Measurements from ENCODE around the gene NOXA1. TPM values are rescaled to one million over a fixed set of nuclear protein-coding genes. Genes with fewer than 3 reads are reported as not detected.
A peak's percentile ranks its signal among the peaks of the same experiment; 100 is the strongest.

Gene NOXA1
- total and polyA plus RNA-seq, 9 of the 15 experiments (the other 6 are each of a cell fraction or from before 2014, with no cell fraction given), result 0.07 to 1.2 (median 0.20) TPM; not detected in 4

DNA sequence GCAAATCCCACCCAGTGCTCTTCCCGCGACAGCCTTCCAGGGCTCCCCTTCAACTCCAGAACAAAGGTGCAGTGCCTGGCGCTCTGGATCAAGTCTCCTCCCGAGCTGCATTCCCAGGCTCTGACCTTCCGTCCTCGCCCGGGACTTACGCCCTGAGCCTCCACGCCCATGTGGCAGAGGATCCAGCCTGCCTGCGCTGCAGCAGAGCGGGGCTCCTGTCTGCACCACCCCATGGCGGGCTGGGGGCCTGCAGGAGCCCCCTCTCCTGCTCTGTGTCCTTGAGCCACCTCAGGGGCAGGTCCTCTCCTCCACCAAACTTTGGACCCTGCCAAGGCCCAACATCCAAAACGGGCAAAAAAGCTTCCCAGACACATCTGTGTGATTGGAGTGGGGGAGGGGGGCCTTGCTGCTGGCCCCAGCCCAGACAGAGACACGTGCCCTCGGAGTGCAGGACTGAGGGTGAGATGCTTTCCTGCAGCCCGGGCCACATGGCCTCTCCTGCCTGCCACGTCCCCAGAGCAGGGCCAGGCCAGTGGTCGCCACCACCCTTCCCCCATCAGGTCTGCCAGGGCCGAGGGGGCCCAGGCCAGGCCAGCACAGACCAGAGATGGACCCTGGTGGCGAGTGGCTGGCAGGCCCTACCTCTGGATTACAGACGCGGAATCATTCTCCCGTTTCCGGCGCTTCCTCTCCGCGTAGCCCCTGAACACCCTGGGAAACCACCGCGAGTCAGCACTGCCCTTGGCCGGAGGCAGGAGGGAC lies 31.6 kb downstream of the NOXA1 start (continued):
- no peak for TF ChIP-seq JUN (IDR thresholded peaks at IDR 0.05; ENCODE audit: borderline replicate concordance, low read depth, low read length)
- 0 out of 2 replicates have a peak, but pooled peaks have one; percentile 24 for TF ChIP-seq JUN (CRISPR knock-in tag; IDR thresholded peaks at IDR 0.05; ENCODE audit: borderline replicate concordance)
- TF ChIP-seq, protein P1, sequence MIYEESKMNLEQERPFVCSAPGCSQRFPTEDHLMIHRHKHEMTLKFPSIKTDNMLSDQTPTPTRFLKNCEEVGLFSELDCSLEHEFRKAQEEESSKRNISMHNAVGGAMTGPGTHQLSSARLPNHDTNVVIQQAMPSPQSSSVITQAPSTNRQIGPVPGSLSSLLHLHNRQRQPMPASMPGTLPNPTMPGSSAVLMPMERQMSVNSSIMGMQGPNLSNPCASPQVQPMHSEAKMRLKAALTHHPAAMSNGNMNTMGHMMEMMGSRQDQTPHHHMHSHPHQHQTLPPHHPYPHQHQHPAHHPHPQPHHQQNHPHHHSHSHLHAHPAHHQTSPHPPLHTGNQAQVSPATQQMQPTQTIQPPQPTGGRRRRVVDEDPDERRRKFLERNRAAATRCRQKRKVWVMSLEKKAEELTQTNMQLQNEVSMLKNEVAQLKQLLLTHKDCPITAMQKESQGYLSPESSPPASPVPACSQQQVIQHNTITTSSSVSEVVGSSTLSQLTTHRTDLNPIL (CRISPR knock-in tag; IDR thresholded peaks at IDR 0.05), result no peak
- no peak for TF ChIP-seq ZBTB17 (CRISPR knock-in tag; IDR thresholded peaks at IDR 0.05)
- TF ChIP-seq ZNF121 (CRISPR knock-in tag; conservative IDR thresholded peaks at IDR 0.05), result no peak
- no peak for TF ChIP-seq POLR2B (IDR thresholded peaks at IDR 0.05; ENCODE audit: low read depth, partially characterized antibody)
- TF ChIP-seq KHSRP (IDR thresholded peaks at IDR 0.05), result no peak
- TF ChIP-seq, protein P2, sequence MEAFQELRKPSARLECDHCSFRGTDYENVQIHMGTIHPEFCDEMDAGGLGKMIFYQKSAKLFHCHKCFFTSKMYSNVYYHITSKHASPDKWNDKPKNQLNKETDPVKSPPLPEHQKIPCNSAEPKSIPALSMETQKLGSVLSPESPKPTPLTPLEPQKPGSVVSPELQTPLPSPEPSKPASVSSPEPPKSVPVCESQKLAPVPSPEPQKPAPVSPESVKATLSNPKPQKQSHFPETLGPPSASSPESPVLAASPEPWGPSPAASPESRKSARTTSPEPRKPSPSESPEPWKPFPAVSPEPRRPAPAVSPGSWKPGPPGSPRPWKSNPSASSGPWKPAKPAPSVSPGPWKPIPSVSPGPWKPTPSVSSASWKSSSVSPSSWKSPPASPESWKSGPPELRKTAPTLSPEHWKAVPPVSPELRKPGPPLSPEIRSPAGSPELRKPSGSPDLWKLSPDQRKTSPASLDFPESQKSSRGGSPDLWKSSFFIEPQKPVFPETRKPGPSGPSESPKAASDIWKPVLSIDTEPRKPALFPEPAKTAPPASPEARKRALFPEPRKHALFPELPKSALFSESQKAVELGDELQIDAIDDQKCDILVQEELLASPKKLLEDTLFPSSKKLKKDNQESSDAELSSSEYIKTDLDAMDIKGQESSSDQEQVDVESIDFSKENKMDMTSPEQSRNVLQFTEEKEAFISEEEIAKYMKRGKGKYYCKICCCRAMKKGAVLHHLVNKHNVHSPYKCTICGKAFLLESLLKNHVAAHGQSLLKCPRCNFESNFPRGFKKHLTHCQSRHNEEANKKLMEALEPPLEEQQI (IDR thresholded peaks at IDR 0.05), result no peak
- no peak for TF ChIP-seq NONO (IDR thresholded peaks at IDR 0.05; ENCODE audit: low read depth in 2 of 2, low read length in 1 of 2)
- TF ChIP-seq, protein P3, sequence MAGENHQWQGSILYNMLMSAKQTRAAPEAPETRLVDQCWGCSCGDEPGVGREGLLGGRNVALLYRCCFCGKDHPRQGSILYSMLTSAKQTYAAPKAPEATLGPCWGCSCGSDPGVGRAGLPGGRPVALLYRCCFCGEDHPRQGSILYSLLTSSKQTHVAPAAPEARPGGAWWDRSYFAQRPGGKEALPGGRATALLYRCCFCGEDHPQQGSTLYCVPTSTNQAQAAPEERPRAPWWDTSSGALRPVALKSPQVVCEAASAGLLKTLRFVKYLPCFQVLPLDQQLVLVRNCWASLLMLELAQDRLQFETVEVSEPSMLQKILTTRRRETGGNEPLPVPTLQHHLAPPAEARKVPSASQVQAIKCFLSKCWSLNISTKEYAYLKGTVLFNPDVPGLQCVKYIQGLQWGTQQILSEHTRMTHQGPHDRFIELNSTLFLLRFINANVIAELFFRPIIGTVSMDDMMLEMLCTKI (IDR thresholded peaks at IDR 0.05; ENCODE audit: partially characterized antibody), result no peak
- no peak for TF ChIP-seq SRF (CRISPR knock-in tag; IDR thresholded peaks at IDR 0.05)
- TF ChIP-seq, protein P4, sequence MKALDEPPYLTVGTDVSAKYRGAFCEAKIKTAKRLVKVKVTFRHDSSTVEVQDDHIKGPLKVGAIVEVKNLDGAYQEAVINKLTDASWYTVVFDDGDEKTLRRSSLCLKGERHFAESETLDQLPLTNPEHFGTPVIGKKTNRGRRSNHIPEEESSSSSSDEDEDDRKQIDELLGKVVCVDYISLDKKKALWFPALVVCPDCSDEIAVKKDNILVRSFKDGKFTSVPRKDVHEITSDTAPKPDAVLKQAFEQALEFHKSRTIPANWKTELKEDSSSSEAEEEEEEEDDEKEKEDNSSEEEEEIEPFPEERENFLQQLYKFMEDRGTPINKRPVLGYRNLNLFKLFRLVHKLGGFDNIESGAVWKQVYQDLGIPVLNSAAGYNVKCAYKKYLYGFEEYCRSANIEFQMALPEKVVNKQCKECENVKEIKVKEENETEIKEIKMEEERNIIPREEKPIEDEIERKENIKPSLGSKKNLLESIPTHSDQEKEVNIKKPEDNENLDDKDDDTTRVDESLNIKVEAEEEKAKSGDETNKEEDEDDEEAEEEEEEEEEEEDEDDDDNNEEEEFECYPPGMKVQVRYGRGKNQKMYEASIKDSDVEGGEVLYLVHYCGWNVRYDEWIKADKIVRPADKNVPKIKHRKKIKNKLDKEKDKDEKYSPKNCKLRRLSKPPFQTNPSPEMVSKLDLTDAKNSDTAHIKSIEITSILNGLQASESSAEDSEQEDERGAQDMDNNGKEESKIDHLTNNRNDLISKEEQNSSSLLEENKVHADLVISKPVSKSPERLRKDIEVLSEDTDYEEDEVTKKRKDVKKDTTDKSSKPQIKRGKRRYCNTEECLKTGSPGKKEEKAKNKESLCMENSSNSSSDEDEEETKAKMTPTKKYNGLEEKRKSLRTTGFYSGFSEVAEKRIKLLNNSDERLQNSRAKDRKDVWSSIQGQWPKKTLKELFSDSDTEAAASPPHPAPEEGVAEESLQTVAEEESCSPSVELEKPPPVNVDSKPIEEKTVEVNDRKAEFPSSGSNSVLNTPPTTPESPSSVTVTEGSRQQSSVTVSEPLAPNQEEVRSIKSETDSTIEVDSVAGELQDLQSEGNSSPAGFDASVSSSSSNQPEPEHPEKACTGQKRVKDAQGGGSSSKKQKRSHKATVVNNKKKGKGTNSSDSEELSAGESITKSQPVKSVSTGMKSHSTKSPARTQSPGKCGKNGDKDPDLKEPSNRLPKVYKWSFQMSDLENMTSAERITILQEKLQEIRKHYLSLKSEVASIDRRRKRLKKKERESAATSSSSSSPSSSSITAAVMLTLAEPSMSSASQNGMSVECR (CRISPR knock-in tag; IDR thresholded peaks at IDR 0.05), result peak; percentile 50; the same call in 1 of the 2 replicates
- TF ChIP-seq BRCA1 (IDR thresholded peaks at IDR 0.05), result no peak
- TF ChIP-seq BRCA1 (CRISPR knock-in tag; IDR thresholded peaks at IDR 0.05), result no peak
- no peak for TF ChIP-seq CREM (IDR thresholded peaks at IDR 0.05; ENCODE audit: low read depth)
- TF ChIP-seq CCAR2 (IDR thresholded peaks at IDR 0.05; ENCODE audit: low read depth, low read length), result no peak
- no peak for TF ChIP-seq ADNP (tag; IDR thresholded peaks at IDR 0.05)
- TF ChIP-seq BMI1 (IDR thresholded peaks at IDR 0.05; ENCODE audit: low read length), result no peak
- TF ChIP-seq ZNF253 (CRISPR knock-in tag; conservative IDR thresholded peaks at IDR 0.05), result no peak
